GM19351 (cell line): ENCODE results near the gene RCN1.

Experiments used
- ATAC-seq: cut with Tn5 transposase; IDR thresholded peaks from one replicate; pipeline ENCODE4 v1.9.1; 2021; ENCODE audit warnings: mild to moderate bottlenecking, moderate library complexity; ENCODE audit not compliant: unreplicated experiment

The RCN1 gene

DNA sequence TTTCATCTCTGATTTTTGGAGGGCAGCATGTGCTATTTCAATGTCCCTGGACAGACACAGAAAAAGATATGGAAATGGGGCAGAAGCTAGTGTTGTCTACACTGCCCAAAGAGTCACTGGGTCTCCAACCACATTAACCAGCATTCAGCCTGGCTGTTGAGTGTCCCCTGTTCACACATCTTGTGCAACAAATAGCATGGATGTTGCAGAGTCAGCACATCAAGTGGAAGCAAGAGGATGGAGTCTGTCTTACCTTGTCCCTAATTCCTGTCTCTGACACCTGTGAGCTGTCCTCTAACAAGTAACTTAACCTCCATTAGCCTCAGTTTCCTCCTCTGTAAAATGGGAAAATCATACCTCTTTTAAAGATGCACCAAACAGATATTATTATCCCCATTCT is 60.2 kb downstream of the RCN1 start:
- no peak for ATAC-seq

DNA sequence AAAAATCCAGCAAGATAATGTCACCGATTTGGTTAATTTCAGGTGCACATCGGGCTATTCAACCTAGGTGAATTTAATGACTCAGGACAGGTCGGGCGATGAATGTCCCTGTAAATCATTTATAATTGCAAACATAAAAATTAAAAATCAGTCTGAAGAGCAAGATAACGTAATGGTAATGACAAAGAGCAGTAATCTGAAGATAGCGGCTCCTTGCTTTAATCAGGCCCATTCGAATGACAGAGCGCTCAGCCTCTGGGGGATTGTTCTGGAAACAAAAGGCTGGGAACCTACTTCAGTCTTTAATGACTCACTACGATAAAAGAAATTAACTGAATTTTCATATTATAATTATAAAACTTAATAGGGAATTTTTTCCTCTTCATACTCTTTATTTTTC is 61.3 kb downstream of the RCN1 start:
- no peak for ATAC-seq

DNA sequence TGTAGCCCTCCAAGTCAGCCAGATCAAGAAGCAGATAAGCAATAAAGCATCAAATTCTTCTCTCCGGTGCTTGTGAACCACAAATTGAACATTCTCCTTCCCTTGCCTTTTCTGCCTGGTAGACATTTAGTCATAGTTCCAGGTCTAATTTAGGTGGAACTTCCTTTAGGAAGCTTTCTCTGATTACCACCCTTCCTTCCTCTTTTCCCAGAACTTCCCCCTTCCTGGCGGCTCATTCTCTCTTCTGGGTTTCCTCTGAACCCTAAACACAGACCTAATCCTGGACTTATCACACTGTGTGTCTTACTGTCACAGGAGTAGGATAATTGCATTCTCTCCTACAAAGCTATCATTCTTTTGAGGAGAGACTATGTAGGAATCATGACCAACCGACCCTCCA is 61.9 kb downstream of the RCN1 start:
- no peak for ATAC-seq

DNA sequence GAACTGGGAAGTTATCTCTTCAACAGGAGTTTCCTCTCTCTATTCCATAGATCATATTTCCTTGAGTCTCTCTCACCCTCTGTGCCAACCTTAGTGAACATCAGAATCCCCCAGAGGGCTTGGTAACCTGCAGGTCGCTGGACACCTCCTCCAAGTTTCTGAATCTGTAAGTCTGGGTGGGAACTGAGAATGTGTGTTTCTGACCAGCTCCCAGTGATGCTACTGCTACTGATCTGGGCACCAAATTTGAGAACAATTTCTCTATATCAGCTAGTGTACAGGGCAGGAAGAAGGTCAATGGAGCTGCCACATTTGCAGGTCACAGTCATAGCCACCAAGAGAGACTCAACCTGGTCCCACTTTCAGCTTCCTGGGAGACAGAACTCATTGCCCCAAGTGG is 62.9 kb downstream of the RCN1 start:
- peak; percentile 52 for ATAC-seq

DNA sequence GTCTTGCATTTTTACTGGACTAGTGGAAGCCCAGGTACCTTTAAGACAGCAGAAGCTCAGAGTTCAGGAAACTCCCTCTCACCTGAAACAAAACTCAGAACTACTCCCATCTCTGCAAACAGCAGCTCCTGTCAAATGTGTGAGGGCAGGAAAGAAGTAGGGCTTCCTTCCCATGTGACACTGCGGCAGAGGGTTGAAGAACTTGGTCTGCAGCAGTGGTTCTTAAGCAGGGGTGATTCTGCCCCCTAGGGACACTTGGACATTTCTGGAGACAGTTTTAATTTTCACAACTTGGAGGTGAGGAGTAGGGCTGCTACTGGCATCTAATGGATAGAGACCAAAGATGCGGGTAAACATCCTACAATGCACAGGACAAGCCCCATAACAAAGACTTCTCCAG is 63.4 kb downstream of the RCN1 start:
- peak; percentile 57 for ATAC-seq
